ENCODE measurements around the gene TAF9B. TPM values are rescaled to one million over a fixed set of nuclear protein-coding genes. Genes with fewer than 3 reads are reported as not detected.

Gene TAF9B
- total RNA-seq, 2 donors from 2014 or later = 36.6 to 36.7 TPM

GRCh38 chrX:78116365-78116764 is 23.1 kb downstream of the TAF9B start:
- Histone ChIP-seq H3K9me3 (no peaks in the 10 kb centered on the region), H3K4me3 (no peak overlapping the region), H3K27me3 (no peaks in the 10 kb centered on the region), H3K36me3 (peaks cover 72% of the 10 kb centered on the region), H3K27ac (no peak overlapping the region), H3K4me1 (peaks cover 0 to 7% of the 10 kb centered on the region in 2 donors)
- no peak for DNase-seq (ENCODE audit: low spot score)
- no peak for TF ChIP-seq CTCF (IDR thresholded peaks at IDR 0.05)

- H3K27me3 ChIP-seq = no peaks in the 10 kb centered on the region
- no peaks in the 10 kb centered on the region for H3K9me3 ChIP-seq
- no peak overlapping the region for H3K27ac ChIP-seq
- no peak for TF ChIP-seq CTCF (IDR thresholded peaks at IDR 0.05)
- H3K4me3 ChIP-seq = no peak overlapping the region
- DNase-seq (ENCODE audit: low spot score) = no peak
- H3K36me3 ChIP-seq = peaks cover 45% of the 10 kb centered on the region
- peaks cover 0 to 31% of the 10 kb centered on the region in 2 donors for H3K4me1 ChIP-seq
Measured at GRCh38 chrX:78111140-78111931, 28.1 kb downstream of the TAF9B start.

GRCh38 chrX:78109458-78109857 is 30.0 kb downstream of the TAF9B start:
- DNase-seq (ENCODE audit: low spot score) = no peak
- Histone ChIP-seq H3K4me3 (no peak overlapping the region), H3K4me1 (peaks cover 0 to 42% of the 10 kb centered on the region in 2 donors), H3K27me3 (no peaks in the 10 kb centered on the region), H3K9me3 (no peaks in the 10 kb centered on the region), H3K27ac (no peak overlapping the region), H3K36me3 (peaks cover 28% of the 10 kb centered on the region)
- TF ChIP-seq CTCF (IDR thresholded peaks at IDR 0.05) = no peak

- Histone ChIP-seq H3K4me1 (peaks cover 0 to 35% of the 10 kb centered on the region in 2 donors), H3K27ac (peak overlapping the region in 1 of 2 donors; percentile 83), H3K36me3 (peaks cover 13% of the 10 kb centered on the region), H3K9me3 (no peaks in the 10 kb centered on the region), H3K4me3 (peak overlapping the region in 1 of 2 donors; percentile 66), H3K27me3 (no peaks in the 10 kb centered on the region)
- no peak for DNase-seq (ENCODE audit: low spot score)
- TF ChIP-seq CTCF (IDR thresholded peaks at IDR 0.05) = no peak
Measured at GRCh38 chrX:78106651-78106986, 32.8 kb downstream of the TAF9B start.

- peaks cover 0 to 35% of the 10 kb centered on the region in 2 donors for H3K4me1 ChIP-seq
- H3K9me3 ChIP-seq = no peaks in the 10 kb centered on the region
- no peak for DNase-seq (ENCODE audit: low spot score)
- H3K27me3 ChIP-seq = no peaks in the 10 kb centered on the region
- H3K4me3 ChIP-seq = peak overlapping the region in 1 of 2 donors; percentile 66
- H3K27ac ChIP-seq = peak overlapping the region in 1 of 2 donors; percentile 83
- no peak for TF ChIP-seq CTCF (IDR thresholded peaks at IDR 0.05)
- H3K36me3 ChIP-seq = peaks cover 10% of the 10 kb centered on the region
Measured at GRCh38 chrX:78105944-78106650, 33.4 kb downstream of the TAF9B start.
